Coronary artery (tissue), 2 donors: ENCODE results near the gene CCDC43.
"Not testable (repeated sequence)": the region's sequence is repeated elsewhere in the genome, so short reads cannot be mapped to it uniquely, and the experiment has no call there.

ENCODE experiments used
- DNase-seq: peaks from one replicate; pipeline ENCODE4 v3.0.0-alpha.2; 2017; ENCODE audit warnings: low spot score
- H3K27ac ChIP-seq, 2 donors: fragments of 200-600 bp; sonication (generic); one replicate each; pipeline ENCODE4 v1.5.1; 2016 to 2019
- H3K4me3 ChIP-seq: fragments of 200-600 bp; sonication (generic); 2 replicates; pipeline ENCODE4 v1.5.1; 2016; ENCODE audit warnings: mild to moderate bottlenecking, moderate library complexity
- CTCF ChIP-seq: fragments of 200-600 bp; sonication (generic); IDR thresholded peaks from one replicate; pipeline ENCODE4 v1.5.1; 2019; ENCODE audit warnings: antibody characterized with exemption

The CCDC43 gene

GRCh38 chr17:44636562-44636961 is 53.0 kb downstream of the CCDC43 start:
- DNase-seq: no peak
- Histone ChIP-seq H3K4me3 (no peak overlapping the region), H3K27ac (no peak overlapping the region)
- peak; percentile 23 for TF ChIP-seq CTCF

GRCh38 chr17:44634401-44634800 is 55.2 kb downstream of the CCDC43 start:
- not testable (repeated sequence) for DNase-seq, H3K27ac ChIP-seq, H3K4me3 ChIP-seq

- DNase-seq: no peak
- H3K4me3 ChIP-seq: no peak overlapping the region
- TF ChIP-seq CTCF: no peak
- H3K27ac ChIP-seq: no peak overlapping the region
Observed at GRCh38 chr17:44633998-44634397, 55.6 kb downstream of the CCDC43 start.

DNA sequence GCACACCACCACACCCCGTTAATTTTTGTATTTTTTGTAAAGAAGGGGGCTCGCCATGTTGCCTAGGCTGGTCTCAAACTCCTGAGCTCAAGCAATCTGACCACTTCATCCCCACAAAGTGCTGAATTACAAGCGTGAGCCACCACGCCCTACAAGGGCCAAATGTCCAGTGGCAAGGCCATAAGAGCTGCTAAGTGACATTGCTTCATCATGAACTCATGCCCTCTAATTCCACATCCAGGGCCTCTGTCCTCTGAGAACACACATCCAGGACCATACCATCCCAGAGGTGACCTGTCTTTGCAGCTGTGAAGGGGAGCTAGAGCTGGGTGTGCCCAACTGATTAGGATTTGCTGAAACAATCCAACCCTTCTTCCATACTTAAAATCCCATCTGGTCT is 58.9 kb downstream of the CCDC43 start:
- Histone ChIP-seq H3K4me3 (no peak overlapping the region), H3K27ac (no peak overlapping the region)
- DNase-seq: no peak
- no peak for TF ChIP-seq CTCF

DNA sequence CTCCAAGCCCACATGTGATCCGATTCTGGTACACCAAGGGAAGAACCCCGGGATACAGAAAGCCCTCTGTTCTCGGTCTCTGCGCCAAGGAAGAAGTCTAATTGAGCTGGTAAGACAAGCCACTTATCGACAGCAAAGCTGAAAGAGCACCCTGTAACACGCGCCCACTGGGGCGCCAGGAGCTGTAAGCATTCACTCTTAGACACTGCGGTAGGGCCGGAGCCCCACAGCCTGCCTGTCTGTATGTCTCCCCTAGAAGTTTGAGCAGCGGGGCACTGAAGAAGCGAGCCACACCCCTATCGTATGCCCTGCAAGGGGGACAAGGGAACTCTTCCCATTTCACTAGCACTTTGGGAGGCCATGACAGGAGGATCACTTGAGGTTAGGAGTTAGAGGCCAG is 60.3 kb downstream of the CCDC43 start:
- no peak overlapping the region for H3K27ac ChIP-seq

DNA sequence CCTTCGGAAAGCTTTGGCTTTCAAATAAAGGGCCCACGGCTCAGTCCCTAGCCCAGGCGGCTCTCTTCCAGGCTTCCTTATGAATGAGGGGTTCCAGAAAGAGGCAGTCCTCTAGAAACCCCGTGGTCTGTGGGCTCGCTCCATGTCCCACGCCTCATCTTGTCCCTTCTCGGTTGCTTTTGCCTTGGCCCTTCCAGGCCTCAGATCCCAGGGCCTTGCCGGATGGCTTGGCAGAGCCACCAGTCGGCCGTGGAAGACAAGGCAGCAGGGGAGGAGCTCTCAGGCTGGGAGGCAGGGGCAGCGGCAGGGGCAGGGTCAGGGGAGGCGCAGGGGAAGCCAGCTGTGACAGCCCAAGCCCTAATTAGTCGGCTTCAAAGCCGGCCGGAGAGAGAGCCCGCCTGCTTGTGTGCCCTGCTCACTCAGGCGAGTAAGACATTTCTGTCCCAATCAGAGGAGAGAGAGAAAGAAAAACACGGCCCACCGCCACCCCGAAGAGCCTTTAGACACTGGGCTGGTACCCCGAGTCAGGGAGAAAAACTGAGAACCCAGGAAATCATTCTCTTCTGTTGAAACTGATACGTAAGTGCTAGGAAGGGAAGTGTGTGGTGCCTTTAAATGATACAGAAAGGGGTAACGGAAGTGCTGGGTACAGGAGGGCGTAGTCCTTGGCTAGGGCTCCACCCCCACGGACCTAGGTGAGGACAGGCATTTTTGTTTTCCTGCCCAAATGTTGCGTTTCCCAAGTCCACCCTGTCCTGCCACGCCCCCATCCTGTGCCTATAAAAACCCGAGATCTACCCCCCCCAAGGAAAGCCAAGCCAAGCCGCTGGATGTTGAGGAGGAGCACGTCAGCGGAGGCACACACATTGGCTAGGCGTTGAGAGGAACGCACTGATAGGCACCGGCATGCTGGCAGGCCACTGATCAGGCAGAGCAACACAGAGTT is 61.1 kb downstream of the CCDC43 start:
- TF ChIP-seq CTCF: no peak
- no peak for DNase-seq
- Histone ChIP-seq H3K4me3 (peak overlapping the region; percentile 42), H3K27ac (no peak overlapping the region)

More for the DNA sequence above, 60.3 kb downstream of the CCDC43 start:
- no peak for TF ChIP-seq CTCF
- H3K4me3 ChIP-seq: no peak overlapping the region
- DNase-seq: no peak

DNA sequence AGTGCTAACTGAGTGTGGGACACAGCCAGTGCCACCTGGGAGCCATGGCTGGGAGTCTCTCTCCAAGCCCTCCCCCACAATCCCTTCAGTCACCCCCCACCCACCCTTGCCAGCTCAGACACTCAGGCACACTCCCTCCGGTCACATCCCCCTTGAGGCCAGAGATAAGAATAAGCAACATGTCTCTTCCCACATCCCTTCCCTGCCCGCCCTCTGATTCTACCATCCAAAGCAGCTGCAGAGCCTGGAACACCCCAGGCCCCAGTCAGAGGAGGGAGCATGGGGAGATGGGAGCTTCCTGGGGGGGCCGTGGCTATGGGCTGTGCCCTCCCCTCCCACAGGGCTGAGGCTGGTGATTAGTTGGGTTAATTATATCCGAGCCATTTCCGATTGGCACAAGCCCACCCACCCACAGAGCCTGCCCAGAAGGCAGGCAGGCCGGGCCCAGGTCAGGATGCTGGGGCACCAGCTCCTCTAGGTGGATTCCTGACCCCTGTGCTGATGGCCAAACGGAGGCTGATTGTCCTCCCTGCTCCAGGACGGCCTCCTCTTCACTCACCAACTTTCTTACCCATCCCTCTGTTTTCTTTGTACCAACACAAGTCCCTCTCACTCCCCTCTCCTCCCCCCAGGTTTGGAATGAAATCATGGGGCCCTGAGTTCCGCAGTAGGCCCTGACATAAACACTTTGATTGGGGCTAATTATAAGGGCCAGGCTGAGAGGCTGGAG is 61.9 kb downstream of the CCDC43 start:
- no peak for TF ChIP-seq CTCF
- H3K4me3 ChIP-seq: no peak overlapping the region
- no peak for DNase-seq
- no peak overlapping the region for H3K27ac ChIP-seq
